GM23248 (cell line): Measurements from ENCODE around the gene CADM1. TPM values are rescaled to one million over a fixed set of nuclear protein-coding genes. Genes with fewer than 3 reads are reported as not detected.

Experiments
- DNase-seq: peaks from one replicate; pipeline ENCODE4 v3.0.0-alpha.2; 2015
- H2AFZ ChIP-seq: fragments of 200-600 bp; sonication (generic); 2 replicates; pipeline ENCODE4 v1.6.1; 2016; ENCODE audit warnings: antibody characterized with exemption
- H3F3A ChIP-seq: fragments of 200-600 bp; sonication (generic); 2 replicates; pipeline ENCODE4 v1.6.1; 2016; ENCODE audit warnings: mild to moderate bottlenecking, antibody characterized with exemption, mixed run types; ENCODE audit not compliant: insufficient read depth
- H3K27ac ChIP-seq: fragments of 200-600 bp; sonication (generic); 2 replicates; pipeline ENCODE4 v1.5.1; 2016; ENCODE audit warnings: mild to moderate bottlenecking
- H3K27me3 ChIP-seq: fragments of 200-600 bp; sonication (generic); replicated peaks from 2 replicates; pipeline ENCODE4 v1.6.1; 2016; ENCODE audit warnings: mild to moderate bottlenecking; ENCODE audit not compliant: insufficient read depth
- H3K36me3 ChIP-seq: fragments of 200-600 bp; sonication (generic); 2 replicates; pipeline ENCODE4 v1.6.1; 2016; ENCODE audit warnings: low read depth, mild to moderate bottlenecking
- H3K4me1 ChIP-seq: fragments of 200-600 bp; sonication (generic); 2 replicates; pipeline ENCODE4 v1.6.1; 2016; ENCODE audit warnings: mild to moderate bottlenecking; ENCODE audit not compliant: insufficient read depth
- H3K4me2 ChIP-seq: fragments of 200-600 bp; sonication (generic); one replicate; pipeline ENCODE4 v1.6.1; 2016; ENCODE audit warnings: mild to moderate bottlenecking; ENCODE audit not compliant: unreplicated experiment
- H3K4me3 ChIP-seq: fragments of 200-600 bp; sonication (generic); 2 replicates; pipeline ENCODE4 v1.5.1; 2016; ENCODE audit warnings: mild to moderate bottlenecking
- H3K79me2 ChIP-seq: fragments of 200-600 bp; sonication (generic); 2 replicates; pipeline ENCODE4 v1.6.1; 2016; ENCODE audit warnings: mild to moderate bottlenecking; ENCODE audit not compliant: insufficient read depth
- H3K9ac ChIP-seq: fragments of 200-600 bp; sonication (generic); 2 replicates; pipeline ENCODE4 v1.6.1; 2016; ENCODE audit warnings: mild to moderate bottlenecking
- H3K9me2 ChIP-seq: fragments of 200-600 bp; sonication (generic); 2 replicates; pipeline ENCODE4 v1.6.1; 2016; ENCODE audit warnings: mixed run types, mild to moderate bottlenecking, moderate library complexity; ENCODE audit not compliant: insufficient read depth
- H3K9me3 ChIP-seq: fragments of 200-600 bp; sonication (generic); one replicate; pipeline ENCODE4 v1.6.1; 2017; ENCODE audit warnings: low read depth
- H4K20me1 ChIP-seq: fragments of 200-600 bp; sonication (generic); 2 replicates; pipeline ENCODE4 v1.6.0; 2016; ENCODE audit not compliant: insufficient read depth
- EZH2 ChIP-seq: fragments of 200-600 bp; sonication (generic); IDR thresholded peaks from 2 replicates; pipeline ENCODE4 v1.6.1; 2018; ENCODE audit warnings: antibody characterized with exemption, mild to moderate bottlenecking; ENCODE audit not compliant: insufficient read depth, poor library complexity, severe bottlenecking
- EZH2phosphoT487 ChIP-seq: fragments of 200-600 bp; sonication (generic); IDR thresholded peaks from 2 replicates; pipeline ENCODE4 v1.6.1; 2018; ENCODE audit warnings: antibody characterized with exemption, moderate library complexity, mild to moderate bottlenecking, low read depth; ENCODE audit not compliant: insufficient read depth
- WGBS, 2 experiments: methylation state at CpG; one replicate each; pipeline ENCODE4 v1.1.6; 2015 to 2017; ENCODE audit warnings: low lambda C conversion rate in 2 of 2, low coverage in 1 of 2; ENCODE audit errors: missing lambda C conversion rate in 2 of 2; 5-methylcytosine and 5-hydroxymethylcytosine counted together
- in situ Hi-C: fragments of 300-500 bp; cut with MboI; formaldehyde crosslinking; loops from 2 replicates; pipeline ENCODE4 v1.15.0; 2020
- polyA plus RNA-seq: library from polyadenylated mRNA; unstranded; fragments of >200 nt; fragmentation: Nextera tagmentation; extraction: Ambion mirVana; gene quantifications from 2 replicates; pipeline ENCODE4 v1.2.1, GENCODE V29; 2016
- total RNA-seq: library from RNA; depleted of rRNA; stranded (reverse); fragments of >200 nt; shearing (Covaris generic); gene quantifications from 2 replicates; pipeline ENCODE4 v1.2.3, GENCODE V29; 2014

CADM1 gene
- total and polyA plus RNA-seq, 2 experiments from 2014 or later: 0.83 to 1.4 TPM

GRCh38 chr11:115418081-115418480, 86.1 kb downstream of the CADM1 start:
- Histone ChIP-seq H3K4me1 (no peaks in the 10 kb centered on the region), H3F3A (no peaks in the 10 kb centered on the region), H4K20me1 (no peaks in the 10 kb centered on the region)

GRCh38 chr11:115411120-115411519, 93.1 kb downstream of the CADM1 start:
- Histone ChIP-seq H3K27me3 (no peaks in the 10 kb centered on the region), H2AFZ (no peak overlapping the region), H3F3A (no peaks in the 10 kb centered on the region), H3K4me1 (no peaks in the 10 kb centered on the region), H3K4me2 (no peak overlapping the region), H3K9me2 (no peaks in the 10 kb centered on the region), H3K4me3 (no peak overlapping the region), H3K36me3 (no peaks in the 10 kb centered on the region), H3K27ac (no peak overlapping the region), H3K9me3 (no peaks in the 10 kb centered on the region), H3K9ac (no peak overlapping the region), H3K79me2 (no peaks in the 10 kb centered on the region), H4K20me1 (no peaks in the 10 kb centered on the region)
- 9 to 14% methylated on average over 1 of the region's 1 CpG for WGBS, 2 experiments
- no peak for TF ChIP-seq EZH2phosphoT487
- no peak for TF ChIP-seq EZH2
- DNase-seq: no peak
- in situ Hi-C loops: no loop called here

More at GRCh38 chr11:115418081-115418480, 86.1 kb downstream of the CADM1 start:
- DNase-seq: no peak
- Histone ChIP-seq H3K36me3 (no peaks in the 10 kb centered on the region), H3K9me3 (no peaks in the 10 kb centered on the region), H3K9ac (no peak overlapping the region), H3K4me3 (no peak overlapping the region), H2AFZ (no peak overlapping the region), H3K9me2 (no peaks in the 10 kb centered on the region), H3K4me2 (no peak overlapping the region), H3K27ac (no peak overlapping the region), H3K79me2 (no peaks in the 10 kb centered on the region), H3K27me3 (no peaks in the 10 kb centered on the region)
- WGBS, 2 experiments: 43 to 52% methylated on average over 4 of the region's 4 CpGs
- in situ Hi-C loops: no loop called here
- TF ChIP-seq EZH2phosphoT487 (no peak), EZH2 (no peak)

DNA sequence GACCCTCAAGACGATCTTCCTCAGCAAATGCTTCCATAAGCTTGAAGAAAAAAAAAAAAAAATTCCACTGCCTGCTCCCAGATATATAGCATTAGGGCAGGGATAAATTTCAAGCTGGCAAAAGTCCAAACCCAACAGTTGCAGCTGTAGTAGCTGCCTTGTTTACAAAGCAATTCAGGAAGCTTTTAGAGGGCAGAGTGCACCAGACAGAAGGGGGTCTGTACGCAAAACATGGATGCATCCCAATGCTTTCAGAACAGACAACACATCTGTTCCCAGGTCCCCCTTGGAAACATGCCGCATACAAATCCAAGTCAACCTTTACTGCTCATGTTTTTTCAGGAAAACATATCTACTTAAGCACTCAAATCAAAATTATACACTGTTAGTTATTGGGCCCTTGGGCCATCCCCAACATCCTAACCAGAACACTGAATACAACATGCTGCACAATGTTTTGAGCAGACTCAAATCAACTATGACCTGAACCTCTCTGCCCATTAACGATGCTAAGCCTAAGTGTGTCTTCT, 94.5 kb downstream of the CADM1 start:
- Histone ChIP-seq H3K9me3 (no peaks in the 10 kb centered on the region), H3K27ac (no peak overlapping the region), H3K36me3 (no peaks in the 10 kb centered on the region), H3K4me2 (no peak overlapping the region), H4K20me1 (no peaks in the 10 kb centered on the region), H3K27me3 (no peaks in the 10 kb centered on the region), H3K4me1 (no peaks in the 10 kb centered on the region), H2AFZ (no peak overlapping the region), H3K79me2 (no peaks in the 10 kb centered on the region), H3K9me2 (no peaks in the 10 kb centered on the region), H3K9ac (no peak overlapping the region), H3K4me3 (no peak overlapping the region), H3F3A (no peaks in the 10 kb centered on the region)
- WGBS, 2 experiments: 33 to 40% methylated on average over 4 of the region's 4 CpGs
- in situ Hi-C loops: no loop called here
- no peak for DNase-seq
- TF ChIP-seq EZH2phosphoT487 (no peak), EZH2 (no peak)

GRCh38 chr11:115409116-115409670, 95.0 kb downstream of the CADM1 start:
- H3K79me2 ChIP-seq: no peaks in the 10 kb centered on the region
- H3K4me3 ChIP-seq: no peak overlapping the region
- in situ Hi-C loops: no loop called here
- H3K4me2 ChIP-seq: no peak overlapping the region
- no peaks in the 10 kb centered on the region for H4K20me1 ChIP-seq
- no peak for TF ChIP-seq EZH2phosphoT487
- no peak for TF ChIP-seq EZH2
- H3K27me3 ChIP-seq: no peaks in the 10 kb centered on the region
- H3F3A ChIP-seq: no peaks in the 10 kb centered on the region
- no peaks in the 10 kb centered on the region for H3K9me2 ChIP-seq
- no peaks in the 10 kb centered on the region for H3K9me3 ChIP-seq
- no peak overlapping the region for H3K27ac ChIP-seq
- H3K36me3 ChIP-seq: no peaks in the 10 kb centered on the region
- no peak overlapping the region for H3K9ac ChIP-seq
- 24 to 26% methylated on average over 4 of the region's 4 CpGs for WGBS, 2 experiments
- no peak for DNase-seq
- no peak overlapping the region for H2AFZ ChIP-seq
- no peaks in the 10 kb centered on the region for H3K4me1 ChIP-seq
